GM12873 (cell line): ENCODE data around the gene NTRK2.

ENCODE experiments used
- CTCF ChIP-seq: IDR thresholded peaks from 2 replicates; pipeline ENCODE4 v1.5.1; 2012; ENCODE audit warnings: low read depth, mild to moderate bottlenecking, moderate library complexity, low read length, control low read depth; ENCODE audit not compliant: insufficient read depth; ENCODE audit errors: missing control alignments

Gene NTRK2

DNA sequence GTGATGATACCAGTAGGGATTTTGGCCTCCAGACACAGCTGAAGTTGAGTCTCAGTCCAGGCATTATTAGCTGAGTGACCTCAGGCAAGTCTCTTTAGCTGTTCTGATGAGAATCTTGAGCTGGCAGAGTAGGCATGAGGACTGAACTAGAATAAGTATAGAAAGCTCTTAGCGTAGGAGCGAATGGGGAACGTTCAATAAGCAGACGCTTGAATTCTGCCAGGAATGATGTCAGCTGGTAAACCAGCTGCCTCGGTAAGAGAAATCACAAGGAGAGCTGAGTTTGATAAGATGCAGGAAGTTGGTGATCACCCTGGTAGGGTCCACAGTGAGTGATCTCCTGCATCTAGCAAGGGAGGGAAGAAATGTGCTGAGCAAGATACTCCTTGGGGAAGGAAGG, 280.4 kb downstream of the NTRK2 start:
- TF ChIP-seq CTCF, result no peak

DNA sequence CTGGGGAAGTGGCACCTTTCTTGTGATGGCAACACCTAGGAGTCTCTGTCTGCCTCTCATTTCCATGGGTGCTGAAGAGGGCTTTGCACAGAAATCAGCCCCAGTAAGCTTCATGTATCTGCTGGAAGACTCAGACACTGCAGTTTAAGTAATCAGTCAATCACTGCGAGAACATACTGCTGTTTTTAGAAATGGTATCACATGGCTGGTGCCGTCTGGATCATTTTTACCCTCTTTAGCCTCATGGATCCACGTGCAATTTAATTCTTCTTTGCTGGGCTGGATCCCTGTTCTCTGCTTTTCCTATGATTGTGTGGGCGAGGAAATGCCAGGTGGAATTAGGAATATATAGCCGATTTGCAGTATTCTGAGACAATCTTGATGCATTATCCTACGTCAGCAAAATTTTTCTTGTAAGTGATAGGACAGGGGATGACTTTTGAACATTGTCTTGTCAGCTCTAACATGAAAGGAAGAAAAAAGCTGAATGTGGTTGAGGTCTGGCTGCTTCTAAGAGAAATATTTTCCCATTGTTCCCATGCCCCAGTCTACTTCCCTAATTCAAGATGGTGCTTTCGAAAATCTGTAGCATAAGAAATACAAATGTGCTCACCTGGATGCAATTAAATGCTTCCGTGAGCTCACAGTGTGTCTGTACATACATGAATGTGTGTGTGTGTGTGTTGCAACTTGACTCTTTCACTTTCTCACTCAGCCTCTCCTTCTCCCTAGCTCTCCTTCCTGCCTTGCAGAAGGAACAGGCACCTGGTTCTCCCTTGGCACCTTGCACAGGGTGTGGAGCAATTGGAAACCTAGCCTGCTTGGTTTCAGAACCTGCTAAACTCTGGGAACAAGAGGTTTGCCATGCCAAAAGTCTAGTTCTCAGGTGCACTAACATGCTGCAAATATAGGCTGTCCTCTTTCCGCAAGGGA, 281.6 kb downstream of the NTRK2 start:
- TF ChIP-seq CTCF, result no peak

- no peak for TF ChIP-seq CTCF
Measured at GRCh38 chr9:84953252-84953773, 283.8 kb downstream of the NTRK2 start.

DNA sequence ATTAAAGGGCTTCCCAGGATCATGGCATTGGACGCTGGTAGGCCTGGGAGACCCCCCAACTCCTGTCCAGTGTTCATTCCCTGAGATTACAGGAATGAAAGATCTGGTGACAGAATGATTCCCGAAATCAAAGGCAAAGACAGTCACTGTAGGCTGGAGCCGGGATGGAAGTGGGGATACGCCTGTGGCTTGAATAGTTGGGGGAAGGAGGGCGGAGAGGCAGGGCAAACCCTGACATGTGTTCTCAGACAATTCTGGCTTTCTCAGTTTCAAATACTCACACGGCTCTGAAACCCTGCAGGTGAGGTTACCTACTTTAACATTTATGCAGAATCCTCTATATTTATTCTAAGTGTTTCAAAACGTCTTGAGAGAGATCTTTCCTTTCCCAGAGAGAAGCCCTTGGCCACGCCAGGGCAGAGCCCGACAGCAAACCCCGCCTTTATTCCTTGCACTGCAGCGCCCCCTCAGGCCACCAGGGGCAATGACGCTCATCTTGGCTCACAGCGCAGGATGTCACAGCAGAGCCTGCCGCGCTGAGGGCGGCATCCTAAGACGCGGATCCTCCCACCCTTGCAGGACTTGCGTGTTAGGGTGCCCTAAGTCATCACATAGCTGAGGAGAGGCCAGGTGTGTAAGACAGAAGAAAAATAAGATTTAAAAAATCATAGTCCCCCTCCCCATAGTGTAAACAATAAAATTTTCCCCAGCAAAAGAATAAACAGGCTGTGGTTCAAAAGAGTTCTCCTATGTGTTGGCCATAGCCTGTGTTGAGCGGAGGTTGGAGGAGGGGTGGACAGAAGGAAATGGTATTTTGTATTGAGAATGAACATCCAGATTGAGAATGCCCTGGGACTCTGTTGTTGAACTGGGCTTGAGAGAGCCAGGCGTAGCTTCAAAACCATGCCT, 284.5 kb downstream of the NTRK2 start:
- peak; percentile 90 for TF ChIP-seq CTCF

- no peak for TF ChIP-seq CTCF
Measured at GRCh38 chr9:84955155-84955554, 285.6 kb downstream of the NTRK2 start.

GRCh38 chr9:84955971-84956370, 286.4 kb downstream of the NTRK2 start:
- TF ChIP-seq CTCF, result no peak

GRCh38 chr9:84959339-84959738, 289.8 kb downstream of the NTRK2 start:
- no peak for TF ChIP-seq CTCF
